Body of pancreas (tissue), 4 donors: ENCODE results near the gene NABP1. TPM values are rescaled to one million over a fixed set of nuclear protein-coding genes. Genes with fewer than 3 reads are reported as not detected.

Experiments
- ATAC-seq: fragments of 150-250 bp; one replicate; pipeline ENCODE4 v1.9.1; 2016
- DNase-seq, 4 donors: peaks; one replicate each; pipeline ENCODE4 v3.0.0-alpha.2; 2019
- H3K27ac ChIP-seq, 4 donors: fragments of 200-600 bp; sonication (generic); 1 replicate in 3 of 4; 2 replicates in 1 of 4; pipeline versions ENCODE4 v1.5.1 to v1.6.1; 2016 to 2019; ENCODE audit warnings: mild to moderate bottlenecking in 1 of 4, mixed read lengths in 1 of 4, moderate library complexity in 1 of 4
- H3K27me3 ChIP-seq, 2 donors: fragments of 200-600 bp; sonication (generic); one replicate each; pipeline ENCODE4 v1.6.0; 2016; ENCODE audit warnings: mild to moderate bottlenecking in 1 of 2
- H3K36me3 ChIP-seq, 2 donors: fragments of 200-600 bp; sonication (generic); replicated peaks in 1 of 2; 2 replicates each; pipeline ENCODE4 v1.5.1; 2016; ENCODE audit warnings: low read depth in 2 of 2; ENCODE audit not compliant: insufficient read depth in 1 of 2
- H3K4me1 ChIP-seq: fragments of 200-600 bp; sonication (generic); one replicate; pipeline ENCODE4 v1.6.0; 2016
- H3K4me3 ChIP-seq, 2 donors: fragments of 200-600 bp; sonication (generic); 1 replicate in 1 of 2; 2 replicates in 1 of 2; pipeline ENCODE4 v1.5.1; 2016 to 2019
- H3K9me3 ChIP-seq, 3 donors: fragments of 200-600 bp; sonication (generic); 1 replicate in 2 of 3; 2 replicates in 1 of 3; pipeline ENCODE4 v1.5.1; 2016
- POLR2A ChIP-seq, 3 donors: fragments of 450-650 bp; IDR thresholded peaks; one replicate each; pipeline ENCODE4 v1.6.1; 2016; ENCODE audit warnings: antibody characterized with exemption in 3 of 3, mild to moderate bottlenecking in 2 of 3
- WGBS, 2 donors: methylation state at CpG; one replicate each; pipeline ENCODE4 v1.1.5; 2017; 5-methylcytosine and 5-hydroxymethylcytosine counted together
- intact Hi-C: fragments of 100-400 bp; cut with DNase I; formaldehyde crosslinking; loops from one replicate; pipeline ENCODE4 v1.15.1; 2023
- total RNA-seq, 2 donors: library from RNA; depleted of rRNA; stranded (reverse); fragments of >200 nt; gene quantifications; one replicate each; pipeline ENCODE4 v1.1.0, GENCODE V29; 2016
- TF ChIP-seq, protein P1 (sequence below), 7 experiments: fragments of 450-650 bp in 4 of 7; fragments of 200-600 bp in 3 of 7; sonication (generic) in 3 of 7; IDR thresholded peaks; one replicate each; pipeline ENCODE4 v1.5.1; 2016 to 2019; ENCODE audit warnings: antibody characterized with exemption in 7 of 7

NABP1 gene
- total RNA-seq, 2 donors from 2014 or later, result 10.9 to 39.2 TPM

DNA sequence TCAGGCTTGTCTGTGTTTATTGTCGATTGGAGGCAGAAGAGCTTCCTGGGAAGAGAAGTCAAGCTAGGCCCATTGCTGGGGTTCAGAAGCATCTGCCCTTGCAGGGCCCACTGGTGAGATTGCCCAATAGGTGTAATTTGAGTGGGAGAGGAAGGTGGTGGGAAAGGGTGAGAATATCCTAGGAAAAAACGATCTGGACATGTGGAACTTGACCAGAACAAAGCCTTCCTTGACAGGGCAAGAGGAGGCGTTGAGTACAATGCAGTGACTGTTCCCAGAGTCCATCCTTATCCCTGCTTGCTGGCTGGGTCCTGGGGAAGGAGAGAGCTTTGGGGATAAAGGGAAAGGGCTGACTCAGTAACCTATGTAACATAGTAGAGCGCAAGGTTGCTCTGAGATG lies 27.1 kb downstream of the NABP1 start:
- WGBS, 2 donors, result 78 to 79% methylated on average over 4 of the region's 4 CpGs
- no peaks in the 10 kb centered on the region for H3K27me3 ChIP-seq
- peaks cover 10% of the 10 kb centered on the region for H3K4me1 ChIP-seq
- no peak overlapping the region for H3K27ac ChIP-seq
- TF ChIP-seq, protein P1, sequence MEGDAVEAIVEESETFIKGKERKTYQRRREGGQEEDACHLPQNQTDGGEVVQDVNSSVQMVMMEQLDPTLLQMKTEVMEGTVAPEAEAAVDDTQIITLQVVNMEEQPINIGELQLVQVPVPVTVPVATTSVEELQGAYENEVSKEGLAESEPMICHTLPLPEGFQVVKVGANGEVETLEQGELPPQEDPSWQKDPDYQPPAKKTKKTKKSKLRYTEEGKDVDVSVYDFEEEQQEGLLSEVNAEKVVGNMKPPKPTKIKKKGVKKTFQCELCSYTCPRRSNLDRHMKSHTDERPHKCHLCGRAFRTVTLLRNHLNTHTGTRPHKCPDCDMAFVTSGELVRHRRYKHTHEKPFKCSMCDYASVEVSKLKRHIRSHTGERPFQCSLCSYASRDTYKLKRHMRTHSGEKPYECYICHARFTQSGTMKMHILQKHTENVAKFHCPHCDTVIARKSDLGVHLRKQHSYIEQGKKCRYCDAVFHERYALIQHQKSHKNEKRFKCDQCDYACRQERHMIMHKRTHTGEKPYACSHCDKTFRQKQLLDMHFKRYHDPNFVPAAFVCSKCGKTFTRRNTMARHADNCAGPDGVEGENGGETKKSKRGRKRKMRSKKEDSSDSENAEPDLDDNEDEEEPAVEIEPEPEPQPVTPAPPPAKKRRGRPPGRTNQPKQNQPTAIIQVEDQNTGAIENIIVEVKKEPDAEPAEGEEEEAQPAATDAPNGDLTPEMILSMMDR (IDR thresholded peaks at IDR 0.05), result no peak
- no peak for TF ChIP-seq POLR2A (IDR thresholded peaks at IDR 0.05)
- ATAC-seq (no peak), DNase-seq (no peak)
- H3K9me3 ChIP-seq, result no peaks in the 10 kb centered on the region
- intact Hi-C loops, result no loop called here
- H3K4me3 ChIP-seq, result no peak overlapping the region
- no peaks in the 10 kb centered on the region for H3K36me3 ChIP-seq

DNA sequence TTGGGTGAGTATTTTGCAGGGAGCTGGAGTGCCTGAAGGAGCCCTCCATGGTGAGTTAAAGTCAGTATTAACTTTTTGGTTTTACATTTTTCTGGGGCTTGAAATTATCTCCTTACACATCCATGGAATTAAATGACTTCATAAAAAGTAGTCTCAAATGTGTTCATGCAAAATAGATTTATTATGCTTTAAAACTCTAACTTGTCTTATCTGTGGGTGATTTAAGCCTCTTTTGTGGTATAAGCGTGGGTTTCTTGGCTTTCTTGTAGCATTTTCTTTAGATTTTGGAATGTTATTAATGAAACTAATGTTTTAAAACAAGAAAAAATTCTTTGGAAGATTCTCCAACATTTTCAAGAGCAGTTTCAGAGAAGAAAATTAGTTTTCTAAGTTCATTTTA lies 27.8 kb downstream of the NABP1 start:
- 89 to 95% methylated on average over 1 of the region's 1 CpG for WGBS, 2 donors
- TF ChIP-seq, protein P1 (IDR thresholded peaks at IDR 0.05), result no peak
- TF ChIP-seq POLR2A (IDR thresholded peaks at IDR 0.05), result no peak
- Histone ChIP-seq H3K4me1 (peaks cover 10% of the 10 kb centered on the region), H3K36me3 (no peaks in the 10 kb centered on the region), H3K27me3 (no peaks in the 10 kb centered on the region), H3K4me3 (no peak overlapping the region), H3K27ac (no peak overlapping the region), H3K9me3 (no peaks in the 10 kb centered on the region)
- DNase-seq (no peak), ATAC-seq (no peak)
- intact Hi-C loops, result no loop called here

DNA sequence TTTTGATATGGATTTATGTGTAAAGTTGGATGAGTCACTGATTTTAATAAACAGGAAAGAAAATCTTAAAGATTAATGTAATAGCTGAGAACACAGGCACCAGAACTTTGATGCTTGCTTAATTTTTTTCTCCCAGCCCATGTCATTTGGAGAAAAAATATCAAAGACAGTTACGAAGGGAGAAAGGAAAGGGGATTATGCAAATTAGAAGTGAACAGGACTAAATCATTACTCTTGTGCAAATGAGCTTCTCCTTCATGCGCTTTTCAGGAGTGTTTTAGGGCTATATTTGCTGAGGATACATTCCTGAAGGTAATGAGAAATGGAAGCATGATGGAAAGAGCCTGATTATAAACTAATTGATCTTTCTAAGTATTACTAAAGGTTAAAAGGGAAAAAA lies 28.9 kb downstream of the NABP1 start:
- intact Hi-C loops, result no loop called here
- WGBS, 2 donors, result 89 to 95% methylated on average over 2 of the region's 2 CpGs
- no peak overlapping the region for H3K27ac ChIP-seq
- H3K4me3 ChIP-seq, result no peak overlapping the region
- H3K36me3 ChIP-seq, result no peaks in the 10 kb centered on the region
- TF ChIP-seq, protein P1 (IDR thresholded peaks at IDR 0.05), result no peak
- no peak for TF ChIP-seq POLR2A (IDR thresholded peaks at IDR 0.05)
- H3K4me1 ChIP-seq, result peaks cover 10% of the 10 kb centered on the region
- no peak for DNase-seq
- no peak for ATAC-seq
- no peaks in the 10 kb centered on the region for H3K9me3 ChIP-seq
- no peaks in the 10 kb centered on the region for H3K27me3 ChIP-seq

DNA sequence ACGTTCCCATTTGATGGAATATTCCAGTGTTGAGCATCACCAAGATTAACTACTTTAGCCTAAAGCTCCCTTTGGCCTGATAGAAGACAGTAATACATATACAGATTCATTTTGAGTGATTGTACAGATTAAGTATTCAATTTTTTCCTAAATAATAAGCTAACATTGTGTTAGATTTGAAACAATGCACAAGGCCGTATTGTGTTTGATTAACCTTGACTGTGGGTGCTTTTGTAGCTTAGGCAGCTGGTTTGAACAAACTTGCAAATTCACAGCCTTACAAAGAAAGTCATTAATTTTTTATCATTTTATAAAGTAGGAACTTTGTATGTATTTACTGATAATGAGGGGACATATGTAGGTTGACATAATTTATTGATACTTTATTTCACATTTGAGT lies 29.6 kb downstream of the NABP1 start:
- DNase-seq (no peak), ATAC-seq (no peak)
- WGBS, 2 donors, result 23 to 33% methylated on average over 2 of the region's 2 CpGs
- Histone ChIP-seq H3K27me3 (no peaks in the 10 kb centered on the region), H3K4me3 (no peak overlapping the region), H3K36me3 (no peaks in the 10 kb centered on the region), H3K4me1 (peaks cover 10% of the 10 kb centered on the region), H3K9me3 (no peaks in the 10 kb centered on the region), H3K27ac (no peak overlapping the region)
- intact Hi-C loops, result no loop called here
- TF ChIP-seq, protein P1 (IDR thresholded peaks at IDR 0.05), result no peak
- TF ChIP-seq POLR2A (IDR thresholded peaks at IDR 0.05), result no peak

DNA sequence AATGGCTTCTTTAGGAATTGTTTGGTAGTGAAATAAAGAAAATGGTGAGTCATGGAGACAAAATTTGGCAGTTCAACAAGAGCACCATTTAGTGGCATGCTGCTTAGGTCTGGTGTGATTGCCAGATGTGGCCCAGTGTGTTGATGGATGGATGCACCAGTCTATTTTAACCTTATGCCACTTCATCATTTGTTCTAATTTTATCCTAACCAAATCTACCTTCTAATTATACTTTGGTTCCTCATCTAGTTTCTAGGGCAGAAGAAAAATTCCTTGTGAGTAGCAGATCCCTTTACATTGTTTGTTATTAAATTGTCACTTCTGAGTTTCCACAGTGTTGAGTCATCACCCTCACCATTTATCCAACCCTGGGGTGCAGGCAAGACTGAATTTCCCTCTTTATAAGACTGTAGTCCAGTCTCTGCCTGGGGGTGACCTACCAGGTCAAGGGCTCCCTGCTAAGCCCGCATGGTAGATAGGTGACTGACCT lies 32.5 kb downstream of the NABP1 start:
- DNase-seq, result no peak
- Histone ChIP-seq H3K27me3 (no peaks in the 10 kb centered on the region), H3K9me3 (no peaks in the 10 kb centered on the region), H3K4me1 (peaks cover 10% of the 10 kb centered on the region), H3K4me3 (no peak overlapping the region), H3K36me3 (no peaks in the 10 kb centered on the region), H3K27ac (no peak overlapping the region)
- 73 to 90% methylated on average over 1 of the region's 1 CpG for WGBS, 2 donors
- TF ChIP-seq POLR2A (IDR thresholded peaks at IDR 0.05), result no peak
- TF ChIP-seq, protein P1 (IDR thresholded peaks at IDR 0.05), result no peak
- ATAC-seq, result no peak
- intact Hi-C loops, result no loop called here
